DND-41 (cell line): ENCODE data around the gene ADCYAP1.

ENCODE experiments used
- CTCF ChIP-seq: IDR thresholded peaks from 2 replicates; pipeline ENCODE4 v1.5.1; 2012; ENCODE audit warnings: borderline replicate concordance, low read length, moderate library complexity, mild to moderate bottlenecking; ENCODE audit not compliant: poor library complexity, severe bottlenecking; ENCODE audit errors: extremely low read depth
- EZH2 ChIP-seq: IDR thresholded peaks from 3 replicates; pipeline ENCODE4 v1.6.1; 2012; ENCODE audit warnings: borderline replicate concordance, low read depth, mild to moderate bottlenecking, moderate library complexity, low read length, inconsistent platforms; ENCODE audit not compliant: severe bottlenecking

GRCh38 chr18:957829-958228 is 53.2 kb downstream of the ADCYAP1 start:
- TF ChIP-seq CTCF (no peak), EZH2 (no peak)
